Putamen (tissue), 1 donor: Measurements from ENCODE around the gene TAF11L13.

Source experiments
- DNase-seq: peaks from one replicate; pipeline ENCODE4 v3.0.0-alpha.2; 2016; ENCODE audit warnings: low spot score

The TAF11L13 gene

GRCh38 chr5:17679597-17680203 lies 47.8 kb downstream of the TAF11L13 start:
- DNase-seq, result no peak

DNA sequence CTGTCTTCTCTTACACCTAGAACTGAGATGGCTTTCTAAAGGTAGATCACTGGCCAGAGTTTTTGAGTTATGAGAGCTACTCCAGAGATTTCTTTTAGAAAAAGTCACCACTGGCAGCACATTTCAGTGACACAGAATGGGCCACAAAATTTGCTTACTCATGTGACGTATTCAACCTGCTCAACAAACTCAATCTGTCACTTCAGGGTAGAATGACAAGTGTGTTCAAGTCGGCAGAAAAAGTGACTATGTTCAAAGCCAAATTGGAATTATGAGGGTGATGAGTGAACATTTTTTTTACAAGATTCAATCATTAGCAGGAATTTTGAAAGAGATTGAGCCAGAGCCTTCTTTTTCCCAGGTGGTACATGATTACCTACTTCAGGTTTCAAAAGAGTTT lies 48.8 kb downstream of the TAF11L13 start:
- DNase-seq, result no peak
